ENCODE results near the gene IGFL3.

DNA sequence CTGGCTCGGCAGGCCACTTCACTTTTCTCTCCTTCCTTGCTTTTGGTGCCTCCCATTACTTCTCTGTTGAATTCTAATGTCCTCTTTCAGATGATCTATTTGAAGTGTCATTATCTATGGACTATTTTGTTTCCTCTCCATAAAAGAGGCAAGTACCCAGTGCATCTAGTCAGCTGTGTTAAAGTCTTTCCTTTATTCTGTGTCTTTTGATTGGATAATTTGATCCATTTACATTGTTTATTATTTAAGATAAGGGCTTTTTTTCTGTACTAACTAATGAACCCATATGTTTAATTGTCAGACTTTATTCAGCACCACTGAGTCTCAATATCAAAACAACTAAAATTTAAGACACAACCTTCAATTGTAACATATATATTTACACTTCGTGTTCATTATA, 36.4 kb downstream of the IGFL3 start:
- TF ChIP-seq POLR2A (IDR thresholded peaks at IDR 0.05; ENCODE audit: low read depth), result no peak
- TF ChIP-seq, protein P1, sequence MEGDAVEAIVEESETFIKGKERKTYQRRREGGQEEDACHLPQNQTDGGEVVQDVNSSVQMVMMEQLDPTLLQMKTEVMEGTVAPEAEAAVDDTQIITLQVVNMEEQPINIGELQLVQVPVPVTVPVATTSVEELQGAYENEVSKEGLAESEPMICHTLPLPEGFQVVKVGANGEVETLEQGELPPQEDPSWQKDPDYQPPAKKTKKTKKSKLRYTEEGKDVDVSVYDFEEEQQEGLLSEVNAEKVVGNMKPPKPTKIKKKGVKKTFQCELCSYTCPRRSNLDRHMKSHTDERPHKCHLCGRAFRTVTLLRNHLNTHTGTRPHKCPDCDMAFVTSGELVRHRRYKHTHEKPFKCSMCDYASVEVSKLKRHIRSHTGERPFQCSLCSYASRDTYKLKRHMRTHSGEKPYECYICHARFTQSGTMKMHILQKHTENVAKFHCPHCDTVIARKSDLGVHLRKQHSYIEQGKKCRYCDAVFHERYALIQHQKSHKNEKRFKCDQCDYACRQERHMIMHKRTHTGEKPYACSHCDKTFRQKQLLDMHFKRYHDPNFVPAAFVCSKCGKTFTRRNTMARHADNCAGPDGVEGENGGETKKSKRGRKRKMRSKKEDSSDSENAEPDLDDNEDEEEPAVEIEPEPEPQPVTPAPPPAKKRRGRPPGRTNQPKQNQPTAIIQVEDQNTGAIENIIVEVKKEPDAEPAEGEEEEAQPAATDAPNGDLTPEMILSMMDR (IDR thresholded peaks at IDR 0.05), result no peak
